ENCODE measurements around the gene ADCY6. TPM values are rescaled to one million over a fixed set of nuclear protein-coding genes. Genes with fewer than 3 reads are reported as not detected.

Gene ADCY6
- total RNA-seq, 2 experiments from 2014 or later = not detected

GRCh38 chr12:48815126-48816110 is 26.5 kb upstream of the ADCY6 start:
- peak in 7 of 14 experiments; percentile 2 to 58 (median 22) for DNase-seq
- no peak overlapping the region for H3K27ac ChIP-seq (ENCODE audit: low read depth in 1 of 2, low read length in 2 of 2)
- ATAC-seq (ENCODE audit: poor library complexity) = peak; percentile 30

DNA sequence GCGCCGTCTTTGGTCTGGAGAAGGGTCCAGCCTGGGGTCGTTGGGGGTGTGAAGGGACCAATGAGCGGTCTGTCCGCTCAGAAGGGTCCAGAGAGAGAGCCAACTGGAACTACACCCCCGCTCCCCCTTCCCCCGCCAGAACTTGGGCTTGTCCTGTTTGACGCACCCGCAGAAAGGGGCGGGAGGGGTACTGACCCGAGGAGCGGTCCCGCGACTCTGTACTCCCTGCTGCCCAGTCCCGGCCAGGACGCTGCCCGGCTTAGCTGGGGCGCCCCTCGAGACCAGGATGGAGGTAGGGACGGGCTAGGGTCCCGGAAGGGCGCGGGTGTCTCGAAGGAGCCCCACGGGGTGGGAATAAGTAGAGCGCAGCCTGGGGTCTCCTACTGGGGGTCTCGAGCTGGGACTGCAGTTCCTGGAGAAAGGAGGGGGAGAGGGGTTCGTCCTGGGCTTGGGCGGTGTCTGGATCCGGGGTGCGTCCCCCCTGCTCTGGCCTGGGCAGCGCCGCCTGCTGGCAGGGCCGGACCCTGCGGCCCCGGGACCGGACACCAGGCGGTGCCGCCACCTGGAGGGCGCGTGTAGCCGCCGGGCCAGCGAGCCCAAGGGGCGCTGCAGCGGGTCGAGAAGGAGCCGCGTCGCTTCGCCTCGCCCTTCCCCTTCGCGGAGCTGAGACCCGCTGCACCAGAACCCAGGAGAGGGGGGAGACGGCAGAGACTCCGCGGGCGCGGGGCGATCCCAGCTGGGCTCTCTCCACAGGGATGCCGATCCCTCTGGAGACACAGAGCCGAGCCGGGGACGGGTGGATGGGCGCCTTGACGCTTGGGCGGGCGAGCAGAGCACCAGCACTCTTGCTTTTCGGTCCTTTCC is 25.6 kb upstream of the ADCY6 start:
- Mint-ChIP-seq H3K9me3 (no peaks in the 10 kb centered on the region), H3K27me3 (no peaks in the 10 kb centered on the region), H3K4me3 (peak overlapping the region; percentile 94), H3K36me3 (ENCODE audit: low read depth) (no peaks in the 10 kb centered on the region), H3K27ac (no peak overlapping the region), H3K4me1 (ENCODE audit: low read depth) (peaks cover 44% of the 10 kb centered on the region)
- POLR2A ChIA-PET = interaction anchor here (1.0 to 2.7 kb wide), 5 partner anchors 13 to 317 kb away, joined by 4 to 16 read pairs (median 4); partner anchors contain the start of genes CCNT1, DDX23, KANSL2 and TUBA1B
- intact Hi-C loops (cut with DNase I, micrococcal nuclease) = no loop called here
- no peaks in the 10 kb centered on the region for H3K36me3 ChIP-seq (ENCODE audit: insufficient read depth, low read length)
- CTCF ChIA-PET = interaction anchor here (0.6 to 2.2 kb wide), 17 partner anchors 9 to 1297 kb away, joined by 3 to 11 read pairs (median 3); partner anchors contain the start of gene DDX23
- H3K27ac ChIP-seq (ENCODE audit: low read depth in 1 of 2, low read length in 2 of 2) = peak overlapping the region in 1 of 2 donors; percentile 24
- H3K4me1 ChIP-seq (ENCODE audit: insufficient read depth, low read length) = peaks cover 51% of the 10 kb centered on the region
- DNase-seq (peak; percentile 45 to 87 (median 66)), ATAC-seq (ENCODE audit: poor library complexity) (peak; percentile 51)
- no peaks in the 10 kb centered on the region for H3K27me3 ChIP-seq (ENCODE audit: control insufficient read depth in 1 of 2, insufficient read depth in 2 of 2, low read length in 2 of 2)
- TF ChIP-seq, protein P1, sequence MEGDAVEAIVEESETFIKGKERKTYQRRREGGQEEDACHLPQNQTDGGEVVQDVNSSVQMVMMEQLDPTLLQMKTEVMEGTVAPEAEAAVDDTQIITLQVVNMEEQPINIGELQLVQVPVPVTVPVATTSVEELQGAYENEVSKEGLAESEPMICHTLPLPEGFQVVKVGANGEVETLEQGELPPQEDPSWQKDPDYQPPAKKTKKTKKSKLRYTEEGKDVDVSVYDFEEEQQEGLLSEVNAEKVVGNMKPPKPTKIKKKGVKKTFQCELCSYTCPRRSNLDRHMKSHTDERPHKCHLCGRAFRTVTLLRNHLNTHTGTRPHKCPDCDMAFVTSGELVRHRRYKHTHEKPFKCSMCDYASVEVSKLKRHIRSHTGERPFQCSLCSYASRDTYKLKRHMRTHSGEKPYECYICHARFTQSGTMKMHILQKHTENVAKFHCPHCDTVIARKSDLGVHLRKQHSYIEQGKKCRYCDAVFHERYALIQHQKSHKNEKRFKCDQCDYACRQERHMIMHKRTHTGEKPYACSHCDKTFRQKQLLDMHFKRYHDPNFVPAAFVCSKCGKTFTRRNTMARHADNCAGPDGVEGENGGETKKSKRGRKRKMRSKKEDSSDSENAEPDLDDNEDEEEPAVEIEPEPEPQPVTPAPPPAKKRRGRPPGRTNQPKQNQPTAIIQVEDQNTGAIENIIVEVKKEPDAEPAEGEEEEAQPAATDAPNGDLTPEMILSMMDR (IDR thresholded peaks at IDR 0.05) = peak; percentile 90
- H3K4me3 ChIP-seq (ENCODE audit: low read length) = peak overlapping the region; percentile 76
- H3K9me3 ChIP-seq (ENCODE audit: control insufficient read depth in 1 of 2, insufficient read depth in 1 of 2, low read length in 2 of 2) = no peaks in the 10 kb centered on the region

More at GRCh38 chr12:48815126-48816110, 26.5 kb upstream of the ADCY6 start:
- TF ChIP-seq, protein P1 (IDR thresholded peaks at IDR 0.05) = no peak
- no peaks in the 10 kb centered on the region for H3K36me3 Mint-ChIP-seq (ENCODE audit: low read depth)
- peak overlapping the region; percentile 76 for H3K4me3 ChIP-seq (ENCODE audit: low read length)
- peaks cover 44% of the 10 kb centered on the region for H3K4me1 Mint-ChIP-seq (ENCODE audit: low read depth)
- no peaks in the 10 kb centered on the region for H3K27me3 ChIP-seq (ENCODE audit: control insufficient read depth in 1 of 2, insufficient read depth in 2 of 2, low read length in 2 of 2)
- no peaks in the 10 kb centered on the region for H3K36me3 ChIP-seq (ENCODE audit: insufficient read depth, low read length)
- peak overlapping the region; percentile 94 for H3K4me3 Mint-ChIP-seq
- no peaks in the 10 kb centered on the region for H3K9me3 ChIP-seq (ENCODE audit: control insufficient read depth in 1 of 2, insufficient read depth in 1 of 2, low read length in 2 of 2)
- no peaks in the 10 kb centered on the region for H3K27me3 Mint-ChIP-seq
- POLR2A ChIA-PET = interaction anchor here (1.0 to 2.7 kb wide), 5 partner anchors 12 to 316 kb away, joined by 4 to 16 read pairs (median 4); partner anchors contain the start of genes CCNT1, DDX23, KANSL2 and TUBA1B
- no peak overlapping the region for H3K27ac Mint-ChIP-seq
- intact Hi-C loops (cut with DNase I, micrococcal nuclease) = no loop called here
- peaks cover 51% of the 10 kb centered on the region for H3K4me1 ChIP-seq (ENCODE audit: insufficient read depth, low read length)
- H3K9me3 Mint-ChIP-seq = no peaks in the 10 kb centered on the region
- CTCF ChIA-PET = interaction anchor here (0.6 to 2.2 kb wide), 16 partner anchors 8 to 1296 kb away, joined by 3 to 11 read pairs (median 4); partner anchors contain the start of gene DDX23

Data from CD4-positive, alpha-beta T cell (primary cell).